ENCODE results near the gene PPTC7. TPM values are rescaled to one million over a fixed set of nuclear protein-coding genes. Genes with fewer than 3 reads are reported as not detected.
"Not testable (repeated sequence)": the region's sequence is repeated elsewhere in the genome, so short reads cannot be mapped to it uniquely, and the experiment has no call there.

PPTC7 gene
- total and polyA plus RNA-seq, 2 experiments from 2014 or later, result 8.1 to 11.8 TPM

DNA sequence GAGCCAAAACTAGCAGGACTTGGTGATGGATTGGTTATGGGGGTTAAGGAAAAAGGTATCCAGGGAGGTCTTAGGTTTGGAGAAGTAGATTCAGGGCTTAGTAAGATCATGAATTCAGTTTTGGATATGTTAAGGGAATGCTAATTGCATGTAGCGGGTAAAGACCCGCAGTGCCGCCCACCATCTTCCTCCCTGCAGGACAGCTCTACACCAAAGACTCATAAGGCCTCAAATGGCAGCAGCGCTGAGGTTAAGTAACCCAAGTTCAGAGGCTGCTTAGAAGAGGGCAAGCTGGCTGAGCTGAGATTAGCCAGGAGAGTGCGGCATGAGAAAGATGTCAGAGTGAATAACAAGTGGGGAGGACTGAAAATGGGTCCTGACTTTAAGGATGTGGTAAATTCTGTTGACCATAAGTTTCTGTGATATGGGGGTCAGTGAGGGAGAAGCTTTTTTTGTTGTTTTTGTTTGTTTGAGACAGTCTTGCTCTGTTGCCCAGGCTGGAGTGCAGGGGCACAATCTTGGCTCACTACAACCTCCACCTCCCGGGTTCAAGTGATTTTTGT lies 54.8 kb downstream of the PPTC7 start:
- no peak for DNase-seq (ENCODE audit: low spot score)
- Histone ChIP-seq H3K4me2 (no peak overlapping the region), H3K79me2 (peaks cover 6% of the 10 kb centered on the region), H3K27me3 (no peaks in the 10 kb centered on the region), H2AFZ (no peak overlapping the region), H4K20me1 (ENCODE audit: insufficient read depth, poor library complexity, severe bottlenecking) (no peaks in the 10 kb centered on the region), H3K4me3 (no peak overlapping the region), H3K4me1 (ENCODE audit: insufficient read depth) (peaks cover 7% of the 10 kb centered on the region), H3K9me2 (replicated peaks; ENCODE audit: insufficient read depth) (no peaks in the 10 kb centered on the region), H3K36me3 (replicated peaks; ENCODE audit: insufficient read depth, low read depth) (no peaks in the 10 kb centered on the region), H3K27ac (no peak overlapping the region), H3K9me3 (ENCODE audit: low read depth) (no peaks in the 10 kb centered on the region)
- TF ChIP-seq, protein P1, sequence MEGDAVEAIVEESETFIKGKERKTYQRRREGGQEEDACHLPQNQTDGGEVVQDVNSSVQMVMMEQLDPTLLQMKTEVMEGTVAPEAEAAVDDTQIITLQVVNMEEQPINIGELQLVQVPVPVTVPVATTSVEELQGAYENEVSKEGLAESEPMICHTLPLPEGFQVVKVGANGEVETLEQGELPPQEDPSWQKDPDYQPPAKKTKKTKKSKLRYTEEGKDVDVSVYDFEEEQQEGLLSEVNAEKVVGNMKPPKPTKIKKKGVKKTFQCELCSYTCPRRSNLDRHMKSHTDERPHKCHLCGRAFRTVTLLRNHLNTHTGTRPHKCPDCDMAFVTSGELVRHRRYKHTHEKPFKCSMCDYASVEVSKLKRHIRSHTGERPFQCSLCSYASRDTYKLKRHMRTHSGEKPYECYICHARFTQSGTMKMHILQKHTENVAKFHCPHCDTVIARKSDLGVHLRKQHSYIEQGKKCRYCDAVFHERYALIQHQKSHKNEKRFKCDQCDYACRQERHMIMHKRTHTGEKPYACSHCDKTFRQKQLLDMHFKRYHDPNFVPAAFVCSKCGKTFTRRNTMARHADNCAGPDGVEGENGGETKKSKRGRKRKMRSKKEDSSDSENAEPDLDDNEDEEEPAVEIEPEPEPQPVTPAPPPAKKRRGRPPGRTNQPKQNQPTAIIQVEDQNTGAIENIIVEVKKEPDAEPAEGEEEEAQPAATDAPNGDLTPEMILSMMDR (IDR thresholded peaks at IDR 0.05; ENCODE audit: poor library complexity), result no peak
- no peak for TF ChIP-seq EZH2 (IDR thresholded peaks at IDR 0.05; ENCODE audit: borderline replicate concordance)
- no peak for TF ChIP-seq EZH2phosphoT487 (IDR thresholded peaks at IDR 0.05; ENCODE audit: low read depth, severe bottlenecking, unreplicated experiment)
- 95% methylated on average over 6 of the region's 6 CpGs for WGBS (ENCODE audit: low lambda C conversion rate, missing lambda C conversion rate)

DNA sequence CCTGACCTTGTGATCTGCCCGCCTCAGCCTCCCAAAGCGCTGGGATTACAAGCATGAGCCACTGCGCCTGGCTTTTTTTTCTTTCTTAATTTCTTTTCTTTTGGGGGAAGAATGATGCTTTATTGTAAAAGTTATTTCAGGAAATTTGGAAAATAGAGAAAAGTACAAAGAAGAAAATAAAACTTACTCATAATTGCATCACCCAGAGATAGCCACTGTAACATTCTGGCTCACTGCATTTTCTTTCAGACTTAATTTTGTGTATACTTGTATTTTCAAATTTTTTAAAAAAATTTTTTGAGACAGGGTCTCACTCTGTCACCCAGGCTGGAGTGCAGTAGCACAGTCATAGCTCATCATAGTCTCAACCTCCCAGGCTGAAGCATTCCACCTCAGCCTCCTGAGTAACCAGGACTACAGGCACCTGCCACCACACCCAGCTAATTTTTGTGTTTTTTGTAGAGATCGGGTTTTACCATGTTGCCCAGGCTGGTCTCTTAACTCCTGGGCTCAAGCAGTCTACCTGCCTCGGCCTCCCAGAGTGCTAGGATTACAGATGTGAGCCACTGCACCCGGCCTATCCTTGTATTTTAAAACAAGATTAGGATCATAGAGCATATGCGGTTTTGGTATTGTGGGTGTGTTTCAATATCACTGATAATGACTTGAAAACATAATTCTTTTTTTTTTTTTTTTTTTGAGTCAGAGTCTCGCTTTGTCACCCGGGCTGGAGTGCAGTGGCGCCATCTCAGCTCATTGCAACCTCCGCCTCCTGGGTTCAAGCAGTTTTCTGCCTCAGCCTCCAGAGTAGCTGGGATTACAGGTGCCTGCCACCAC lies 62.0 kb downstream of the PPTC7 start:
- not testable (repeated sequence) for H2AFZ ChIP-seq; H3K36me3 ChIP-seq (replicated peaks; ENCODE audit: insufficient read depth, low read depth); H3K4me2 ChIP-seq; H3K4me1 ChIP-seq (ENCODE audit: insufficient read depth); H3K79me2 ChIP-seq; H3K9me2 ChIP-seq (replicated peaks; ENCODE audit: insufficient read depth); H3K27ac ChIP-seq; H4K20me1 ChIP-seq (ENCODE audit: insufficient read depth, poor library complexity, severe bottlenecking); H3K4me3 ChIP-seq; H3K9me3 ChIP-seq (ENCODE audit: low read depth); DNase-seq (ENCODE audit: low spot score); H3K27me3 ChIP-seq
- WGBS (ENCODE audit: low lambda C conversion rate, missing lambda C conversion rate), result 93% methylated on average over 11 of the region's 11 CpGs

DNA sequence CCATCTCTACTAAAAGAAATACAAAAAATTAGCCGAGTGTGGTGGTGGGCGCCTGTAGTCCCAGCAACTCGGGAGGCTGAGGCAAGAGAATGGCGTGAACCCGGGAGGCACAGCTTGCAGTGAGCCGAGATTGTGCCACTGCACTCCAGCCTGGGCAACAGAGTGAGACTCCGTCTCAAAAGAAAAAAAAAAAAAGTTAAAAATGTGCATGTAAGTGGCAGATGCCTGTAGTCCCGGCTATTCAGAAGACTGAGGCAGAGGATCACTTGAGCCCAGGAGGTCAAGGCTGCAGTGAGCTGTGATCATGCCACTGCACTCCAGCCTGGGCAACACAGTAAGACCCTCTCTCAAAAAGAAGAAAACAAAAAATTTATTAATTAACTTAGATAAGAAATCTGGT lies 65.1 kb downstream of the PPTC7 start:
- H3K9me3 ChIP-seq (ENCODE audit: low read depth); H3K36me3 ChIP-seq (replicated peaks; ENCODE audit: insufficient read depth, low read depth); DNase-seq (ENCODE audit: low spot score); H3K4me1 ChIP-seq (ENCODE audit: insufficient read depth); H3K9me2 ChIP-seq (replicated peaks; ENCODE audit: insufficient read depth); H3K4me2 ChIP-seq; H3K27ac ChIP-seq; H2AFZ ChIP-seq; H4K20me1 ChIP-seq (ENCODE audit: insufficient read depth, poor library complexity, severe bottlenecking); H3K79me2 ChIP-seq; H3K4me3 ChIP-seq; H3K27me3 ChIP-seq: not testable (repeated sequence)
- 89% methylated on average over 6 of the region's 8 CpGs for WGBS (ENCODE audit: low lambda C conversion rate, missing lambda C conversion rate)

DNA sequence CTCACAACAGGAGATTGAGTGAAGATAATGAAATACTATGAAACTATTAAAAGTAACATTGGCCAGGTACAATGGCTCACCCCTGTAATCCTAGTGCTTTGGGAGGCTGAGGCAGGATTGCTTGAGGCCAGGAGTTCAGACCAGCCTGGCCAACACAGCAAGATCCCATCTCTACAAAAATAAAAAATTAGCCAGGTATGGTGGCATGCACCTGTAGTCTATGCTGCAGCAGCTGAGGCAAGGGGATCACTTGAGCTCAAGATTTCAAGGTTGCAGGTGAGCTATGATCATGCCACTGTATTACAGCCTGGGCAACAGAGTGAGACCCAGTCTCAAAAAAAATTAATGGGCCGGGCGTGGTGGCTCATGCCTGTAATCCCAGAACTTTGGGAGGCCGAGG lies 66.1 kb downstream of the PPTC7 start:
- Histone ChIP-seq H4K20me1 (ENCODE audit: insufficient read depth, poor library complexity, severe bottlenecking) (no peaks in the 10 kb centered on the region), H3K79me2 (no peaks in the 10 kb centered on the region), H3K4me2 (no peak overlapping the region), H3K4me1 (ENCODE audit: insufficient read depth) (no peaks in the 10 kb centered on the region), H3K4me3 (no peak overlapping the region), H3K9me3 (ENCODE audit: low read depth) (no peaks in the 10 kb centered on the region), H3K9me2 (replicated peaks; ENCODE audit: insufficient read depth) (no peaks in the 10 kb centered on the region), H2AFZ (no peak overlapping the region), H3K27me3 (no peaks in the 10 kb centered on the region), H3K27ac (no peak overlapping the region), H3K36me3 (replicated peaks; ENCODE audit: insufficient read depth, low read depth) (no peaks in the 10 kb centered on the region)
- 85% methylated on average over 3 of the region's 3 CpGs for WGBS (ENCODE audit: low lambda C conversion rate, missing lambda C conversion rate)
- TF ChIP-seq EZH2phosphoT487 (IDR thresholded peaks at IDR 0.05; ENCODE audit: low read depth, severe bottlenecking, unreplicated experiment) (no peak), EZH2 (IDR thresholded peaks at IDR 0.05; ENCODE audit: borderline replicate concordance) (no peak)
- TF ChIP-seq, protein P1 (IDR thresholded peaks at IDR 0.05; ENCODE audit: poor library complexity), result no peak
- DNase-seq (ENCODE audit: low spot score), result no peak

Data from hepatocyte (in vitro differentiated cells).